K562 (cell line): ENCODE data around the gene AGFG2. TPM values are rescaled to one million over a fixed set of nuclear protein-coding genes. Genes with fewer than 3 reads are reported as not detected.
A peak's percentile ranks its signal among the peaks of the same experiment; 100 is the strongest.

Experiments
- ARHGAP35 ChIP-seq: fragments of 450-650 bp; IDR thresholded peaks from 2 replicates; pipeline ENCODE4 v1.6.1; 2018; ENCODE audit not compliant: partially characterized antibody
- BMI1 ChIP-seq: fragments of 150-350 bp; IDR thresholded peaks from 2 replicates; pipeline ENCODE4 v1.6.1; 2014; ENCODE audit warnings: low read length
- EGR1 ChIP-seq: fragments of 450-650 bp; conservative IDR thresholded peaks from 2 replicates; pipeline ENCODE4 v1.6.1; 2017; ENCODE audit warnings: mild to moderate bottlenecking
- HNRNPK ChIP-seq: fragments of 200-400 bp; formaldehyde crosslinking; IDR thresholded peaks from one replicate; pipeline ENCODE4 v1.6.1; 2018; ENCODE audit warnings: mild to moderate bottlenecking, low read depth, low read length; ENCODE audit not compliant: poor library complexity, severe bottlenecking
- KLF13 ChIP-seq: fragments of 450-650 bp; IDR thresholded peaks from 2 replicates; pipeline ENCODE4 v1.6.1; 2016; ENCODE audit warnings: missing genetic modification characterization, low read depth, mild to moderate bottlenecking, missing compliant biosample characterization, moderate library complexity, borderline replicate concordance
- MBD2 ChIP-seq: sonication (generic); IDR thresholded peaks from 2 replicates; pipeline ENCODE4 v1.6.1; 2016; ENCODE audit warnings: low read depth, borderline replicate concordance
- NCOA2 ChIP-seq, 2 experiments: fragments of 450-650 bp; IDR thresholded peaks; 2 replicates each; pipeline ENCODE4 v1.6.1; 2018; ENCODE audit warnings: mild to moderate bottlenecking in 2 of 2, moderate library complexity in 1 of 2; ENCODE audit not compliant: partially characterized antibody in 2 of 2
- NR1H2 ChIP-seq: sonication (generic); formaldehyde crosslinking; IDR thresholded peaks from 2 replicates; pipeline ENCODE4 v1.4.0; 2020; ENCODE audit warnings: mild to moderate bottlenecking, missing genetic modification reagents
- PHF20 ChIP-seq: fragments of 450-650 bp; IDR thresholded peaks from 2 replicates; pipeline ENCODE4 v1.6.1; 2018; ENCODE audit not compliant: partially characterized antibody
- POLR2AphosphoS5 ChIP-seq: IDR thresholded peaks from 2 replicates; pipeline ENCODE4 v1.6.1; 2011; ENCODE audit warnings: mild to moderate bottlenecking, low read depth, low read length, moderate library complexity; ENCODE audit not compliant: control insufficient read depth, insufficient read depth
- POLR2G ChIP-seq: fragments of 200-400 bp; formaldehyde crosslinking; IDR thresholded peaks from 2 replicates; pipeline ENCODE4 v1.6.1; 2017; ENCODE audit warnings: low read depth, mild to moderate bottlenecking, antibody characterized with exemption, low read length, moderate library complexity
- RBM39 ChIP-seq: fragments of 200-400 bp; formaldehyde crosslinking; optimal IDR thresholded peaks from 2 replicates; pipeline ENCODE3; 2018; ENCODE audit warnings: low read depth, low read length
- STAG1 ChIP-seq: sonication (generic); formaldehyde crosslinking; IDR thresholded peaks from 2 replicates; pipeline ENCODE4 v1.5.0; 2020; ENCODE audit warnings: missing genetic modification reagents, borderline replicate concordance
- ZNF143 ChIP-seq: sonication (generic); formaldehyde crosslinking; IDR thresholded peaks from 2 replicates; pipeline ENCODE4 v1.9.0; 2022; ENCODE audit warnings: mild to moderate bottlenecking, missing genetic modification reagents
- ZNF785 ChIP-seq: fragments of 250-450 bp; sonication (Bioruptor Pico); IDR thresholded peaks from 2 replicates; pipeline ENCODE4 v1.4.0; 2020; ENCODE audit warnings: mild to moderate bottlenecking
- ZSCAN29 ChIP-seq: fragments of 450-650 bp; IDR thresholded peaks from 2 replicates; pipeline ENCODE4 v1.6.1; 2017
- polyA plus RNA-seq, 8 experiments: library from polyadenylated mRNA; depleted of rRNA in 4 of 8; stranded (reverse) in 5 of 8; unstranded in 3 of 8; fragments of >200 nt; fragmentation: Nextera tagmentation in 2 of 8; fragmentation: Illumina TruSeq in 1 of 8; extraction: Ambion mirVana in 2 of 8; extraction: Trizol in 1 of 8; gene quantifications; 2 replicates each; pipeline versions ENCODE4 v1.2.1 to v1.2.3, GENCODE V29; 2011 to 2014; ENCODE audit warnings: inconsistent platforms in 1 of 8, missing spikeins in 1 of 8
- total RNA-seq, 7 experiments: library from RNA; depleted of rRNA in 6 of 7; stranded (reverse); fragments of >200 nt in 6 of 7; fragmentation: Illumina TruSeq in 2 of 7; extraction: Trizol in 2 of 7; gene quantifications; 2 replicates each; pipeline versions ENCODE4 v1.2.1 to v1.2.3, GENCODE V29; 2011 to 2021; ENCODE audit warnings: low replicate concordance in 1 of 7
- TF ChIP-seq, protein P1 (sequence below): fragments of 250-450 bp; sonication (Bioruptor Pico); IDR thresholded peaks from 2 replicates; pipeline ENCODE4 v1.5.0; 2021
- TF ChIP-seq, protein P2 (sequence below), 3 experiments: IDR thresholded peaks in 2 of 3; conservative IDR thresholded peaks in 1 of 3; 2 replicates each; pipeline ENCODE4 v1.5.1; 2011 to 2012; ENCODE audit warnings: low read length in 3 of 3, mild to moderate bottlenecking in 3 of 3, control low read depth in 2 of 3, improper control_type of control experiment in 1 of 3, inconsistent platforms in 1 of 3, low read depth in 1 of 3, mixed read lengths in 1 of 3, moderate library complexity in 1 of 3; ENCODE audit not compliant: insufficient read depth in 2 of 3
- TF ChIP-seq, protein P3 (sequence below): sonication (generic); formaldehyde crosslinking; IDR thresholded peaks from 2 replicates; pipeline ENCODE4 v1.8.0; 2022; ENCODE audit warnings: mild to moderate bottlenecking, low read depth, missing genetic modification reagents
- TF ChIP-seq, protein P4 (sequence below): fragments of 450-650 bp; formaldehyde crosslinking; IDR thresholded peaks from 2 replicates; pipeline ENCODE4 v1.4.0; 2022; ENCODE audit warnings: missing genetic modification characterization
- TF ChIP-seq, protein P5 (sequence below): fragments of 200-800 bp; sonication (Bioruptor generic); IDR thresholded peaks from 2 replicates; pipeline ENCODE4 v1.6.1; 2017; ENCODE audit warnings: missing genetic modification characterization, missing compliant biosample characterization

Gene AGFG2
- total and polyA plus RNA-seq, 9 of the 15 experiments (the other 6 are each of a cell fraction or from before 2014, with no cell fraction given), result 0.31 to 23.1 (median 6.5) TPM

DNA sequence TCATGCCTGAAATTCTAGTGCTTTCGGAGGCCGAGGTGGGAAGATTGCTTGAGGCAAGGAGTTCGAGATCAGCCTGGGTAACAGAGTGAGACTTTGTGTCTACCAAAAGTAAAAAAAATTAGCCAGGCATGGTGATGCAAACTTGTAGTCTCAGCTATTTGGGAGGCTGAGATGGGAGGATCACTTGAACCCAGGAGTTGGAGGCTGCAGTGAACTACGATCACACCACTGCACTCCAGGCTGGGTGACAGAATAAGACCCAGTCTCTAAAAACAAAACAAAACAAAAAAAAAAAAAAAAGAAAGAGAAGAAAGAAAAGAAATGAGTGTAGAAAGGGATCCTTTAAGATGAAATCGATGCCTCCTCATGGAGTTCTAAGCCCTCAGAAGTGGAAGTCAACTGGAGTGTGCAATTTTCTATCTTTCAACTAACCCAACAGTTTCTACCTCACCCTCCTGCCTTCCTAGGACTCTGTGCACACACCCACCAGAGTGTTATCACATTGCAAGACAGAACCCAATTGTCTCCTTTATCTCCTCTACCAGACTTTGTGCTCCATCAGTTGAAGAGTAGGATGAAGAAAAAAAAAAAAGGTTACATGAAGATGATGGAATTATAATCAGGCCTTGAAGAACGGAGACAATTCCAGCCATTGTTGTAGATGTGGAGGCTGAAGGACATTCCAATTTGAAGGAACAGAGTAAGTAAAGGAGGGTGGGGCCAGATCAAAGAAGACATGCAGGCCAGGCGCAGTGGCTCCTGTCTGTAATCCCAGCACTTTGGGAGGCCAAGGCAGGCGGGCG is 28.4 kb upstream of the AGFG2 start (continued):
- TF ChIP-seq ZNF785 (CRISPR knock-in tag) (no peak), STAG1 (CRISPR knock-in tag) (no peak), RBM39 (no peak), HNRNPK (no peak), EGR1 (peak; percentile 79), POLR2AphosphoS5 (peak; percentile 92), POLR2G (no peak), NR1H2 (CRISPR knock-in tag) (no peak), PHF20 (peak; percentile 20), KLF13 (0 out of 2 replicates have a peak, but pooled peaks have one; percentile 54), NCOA2 (IDR thresholded peaks at IDR 0.05; ENCODE audit: partially characterized antibody in 2 of 2) (no peak), ZSCAN29 (no peak), ZNF143 (CRISPR knock-in tag) (no peak), BMI1 (no peak), MBD2 (0 out of 2 replicates have a peak, but pooled peaks have one; percentile 50), ARHGAP35 (no peak)
- TF ChIP-seq, protein P1, sequence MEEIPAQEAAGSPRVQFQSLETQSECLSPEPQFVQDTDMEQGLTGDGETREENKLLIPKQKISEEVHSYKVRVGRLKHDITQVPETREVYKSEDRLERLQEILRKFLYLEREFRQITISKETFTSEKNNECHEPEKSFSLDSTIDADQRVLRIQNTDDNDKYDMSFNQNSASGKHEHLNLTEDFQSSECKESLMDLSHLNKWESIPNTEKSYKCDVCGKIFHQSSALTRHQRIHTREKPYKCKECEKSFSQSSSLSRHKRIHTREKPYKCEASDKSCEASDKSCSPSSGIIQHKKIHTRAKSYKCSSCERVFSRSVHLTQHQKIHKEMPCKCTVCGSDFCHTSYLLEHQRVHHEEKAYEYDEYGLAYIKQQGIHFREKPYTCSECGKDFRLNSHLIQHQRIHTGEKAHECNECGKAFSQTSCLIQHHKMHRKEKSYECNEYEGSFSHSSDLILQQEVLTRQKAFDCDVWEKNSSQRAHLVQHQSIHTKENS (CRISPR knock-in tag), result no peak
- TF ChIP-seq, protein P2, sequence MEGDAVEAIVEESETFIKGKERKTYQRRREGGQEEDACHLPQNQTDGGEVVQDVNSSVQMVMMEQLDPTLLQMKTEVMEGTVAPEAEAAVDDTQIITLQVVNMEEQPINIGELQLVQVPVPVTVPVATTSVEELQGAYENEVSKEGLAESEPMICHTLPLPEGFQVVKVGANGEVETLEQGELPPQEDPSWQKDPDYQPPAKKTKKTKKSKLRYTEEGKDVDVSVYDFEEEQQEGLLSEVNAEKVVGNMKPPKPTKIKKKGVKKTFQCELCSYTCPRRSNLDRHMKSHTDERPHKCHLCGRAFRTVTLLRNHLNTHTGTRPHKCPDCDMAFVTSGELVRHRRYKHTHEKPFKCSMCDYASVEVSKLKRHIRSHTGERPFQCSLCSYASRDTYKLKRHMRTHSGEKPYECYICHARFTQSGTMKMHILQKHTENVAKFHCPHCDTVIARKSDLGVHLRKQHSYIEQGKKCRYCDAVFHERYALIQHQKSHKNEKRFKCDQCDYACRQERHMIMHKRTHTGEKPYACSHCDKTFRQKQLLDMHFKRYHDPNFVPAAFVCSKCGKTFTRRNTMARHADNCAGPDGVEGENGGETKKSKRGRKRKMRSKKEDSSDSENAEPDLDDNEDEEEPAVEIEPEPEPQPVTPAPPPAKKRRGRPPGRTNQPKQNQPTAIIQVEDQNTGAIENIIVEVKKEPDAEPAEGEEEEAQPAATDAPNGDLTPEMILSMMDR (IDR thresholded peaks at IDR 0.05 in 2 of 3, conservative IDR thresholded peaks at IDR 0.05 in 1 of 3; ENCODE audit: insufficient read depth in 2 of 3, low read depth in 1 of 3, low read length in 3 of 3), result no peak
- TF ChIP-seq, protein P3, sequence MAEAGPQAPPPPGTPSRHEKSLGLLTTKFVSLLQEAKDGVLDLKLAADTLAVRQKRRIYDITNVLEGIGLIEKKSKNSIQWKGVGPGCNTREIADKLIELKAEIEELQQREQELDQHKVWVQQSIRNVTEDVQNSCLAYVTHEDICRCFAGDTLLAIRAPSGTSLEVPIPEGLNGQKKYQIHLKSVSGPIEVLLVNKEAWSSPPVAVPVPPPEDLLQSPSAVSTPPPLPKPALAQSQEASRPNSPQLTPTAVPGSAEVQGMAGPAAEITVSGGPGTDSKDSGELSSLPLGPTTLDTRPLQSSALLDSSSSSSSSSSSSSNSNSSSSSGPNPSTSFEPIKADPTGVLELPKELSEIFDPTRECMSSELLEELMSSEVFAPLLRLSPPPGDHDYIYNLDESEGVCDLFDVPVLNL (CRISPR knock-in tag), result no peak
- TF ChIP-seq, protein P4, sequence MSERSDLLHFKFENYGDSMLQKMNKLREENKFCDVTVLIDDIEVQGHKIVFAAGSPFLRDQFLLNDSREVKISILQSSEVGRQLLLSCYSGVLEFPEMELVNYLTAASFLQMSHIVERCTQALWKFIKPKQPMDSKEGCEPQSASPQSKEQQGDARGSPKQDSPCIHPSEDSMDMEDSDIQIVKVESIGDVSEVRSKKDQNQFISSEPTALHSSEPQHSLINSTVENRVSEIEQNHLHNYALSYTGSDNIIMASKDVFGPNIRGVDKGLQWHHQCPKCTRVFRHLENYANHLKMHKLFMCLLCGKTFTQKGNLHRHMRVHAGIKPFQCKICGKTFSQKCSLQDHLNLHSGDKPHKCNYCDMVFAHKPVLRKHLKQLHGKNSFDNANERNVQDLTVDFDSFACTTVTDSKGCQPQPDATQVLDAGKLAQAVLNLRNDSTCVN (CRISPR knock-in tag), result no peak
- TF ChIP-seq, protein P5, sequence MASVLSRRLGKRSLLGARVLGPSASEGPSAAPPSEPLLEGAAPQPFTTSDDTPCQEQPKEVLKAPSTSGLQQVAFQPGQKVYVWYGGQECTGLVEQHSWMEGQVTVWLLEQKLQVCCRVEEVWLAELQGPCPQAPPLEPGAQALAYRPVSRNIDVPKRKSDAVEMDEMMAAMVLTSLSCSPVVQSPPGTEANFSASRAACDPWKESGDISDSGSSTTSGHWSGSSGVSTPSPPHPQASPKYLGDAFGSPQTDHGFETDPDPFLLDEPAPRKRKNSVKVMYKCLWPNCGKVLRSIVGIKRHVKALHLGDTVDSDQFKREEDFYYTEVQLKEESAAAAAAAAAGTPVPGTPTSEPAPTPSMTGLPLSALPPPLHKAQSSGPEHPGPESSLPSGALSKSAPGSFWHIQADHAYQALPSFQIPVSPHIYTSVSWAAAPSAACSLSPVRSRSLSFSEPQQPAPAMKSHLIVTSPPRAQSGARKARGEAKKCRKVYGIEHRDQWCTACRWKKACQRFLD (CRISPR knock-in tag), result 0 out of 2 replicates have a peak, but pooled peaks have one; percentile 49
